ENCODE data around the gene GRIK5.

Gene GRIK5

GRCh38 chr19:42006569-42006968 is 63.4 kb downstream of the GRIK5 start:
- DNase-seq, result no peak

- DNase-seq, result no peak
Observed at GRCh38 chr19:42005504-42005903, 64.5 kb downstream of the GRIK5 start.

DNA sequence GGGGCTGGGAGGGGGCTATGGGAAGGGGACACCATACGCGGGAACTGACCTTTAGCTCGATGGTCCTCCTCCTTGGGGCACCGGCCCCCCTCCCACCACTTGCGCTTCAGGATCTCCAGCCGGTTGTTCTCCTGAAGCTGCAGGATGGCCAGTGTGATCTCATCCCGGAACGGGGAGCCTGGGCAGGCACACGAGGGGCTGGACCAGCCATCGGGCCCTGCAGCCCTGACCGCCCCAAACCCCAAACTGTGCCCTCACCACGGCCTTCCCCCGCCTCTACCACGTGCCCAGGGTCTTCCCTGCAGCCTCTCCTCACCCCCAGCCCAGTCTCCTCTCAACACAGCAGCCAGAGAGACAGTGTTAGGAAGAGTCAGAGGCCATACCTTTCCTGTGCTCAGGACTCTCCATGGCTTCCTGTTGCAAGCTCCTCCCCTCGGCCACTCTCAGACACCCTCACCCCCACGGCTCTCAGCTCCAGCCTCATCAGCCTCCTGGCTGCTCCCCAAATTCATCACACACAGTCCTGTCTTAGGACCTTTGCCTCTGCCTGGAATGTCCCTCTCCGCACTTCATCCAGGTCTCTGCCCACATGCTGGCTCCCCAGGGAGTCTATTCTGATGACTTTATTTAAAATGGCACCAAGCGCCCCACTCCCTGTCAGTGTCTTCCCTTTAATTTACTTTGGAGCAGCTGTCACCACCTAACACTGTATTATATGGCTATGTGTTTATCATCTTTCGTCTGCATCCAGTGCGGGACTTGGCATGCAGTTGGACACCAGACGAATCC is 66.3 kb downstream of the GRIK5 start:
- DNase-seq, result no peak

- no peak for DNase-seq
Observed at GRCh38 chr19:41999878-42000208, 70.2 kb downstream of the GRIK5 start.

GRCh38 chr19:41999071-41999877 is 70.7 kb downstream of the GRIK5 start:
- peak; percentile 47 for DNase-seq

DNA sequence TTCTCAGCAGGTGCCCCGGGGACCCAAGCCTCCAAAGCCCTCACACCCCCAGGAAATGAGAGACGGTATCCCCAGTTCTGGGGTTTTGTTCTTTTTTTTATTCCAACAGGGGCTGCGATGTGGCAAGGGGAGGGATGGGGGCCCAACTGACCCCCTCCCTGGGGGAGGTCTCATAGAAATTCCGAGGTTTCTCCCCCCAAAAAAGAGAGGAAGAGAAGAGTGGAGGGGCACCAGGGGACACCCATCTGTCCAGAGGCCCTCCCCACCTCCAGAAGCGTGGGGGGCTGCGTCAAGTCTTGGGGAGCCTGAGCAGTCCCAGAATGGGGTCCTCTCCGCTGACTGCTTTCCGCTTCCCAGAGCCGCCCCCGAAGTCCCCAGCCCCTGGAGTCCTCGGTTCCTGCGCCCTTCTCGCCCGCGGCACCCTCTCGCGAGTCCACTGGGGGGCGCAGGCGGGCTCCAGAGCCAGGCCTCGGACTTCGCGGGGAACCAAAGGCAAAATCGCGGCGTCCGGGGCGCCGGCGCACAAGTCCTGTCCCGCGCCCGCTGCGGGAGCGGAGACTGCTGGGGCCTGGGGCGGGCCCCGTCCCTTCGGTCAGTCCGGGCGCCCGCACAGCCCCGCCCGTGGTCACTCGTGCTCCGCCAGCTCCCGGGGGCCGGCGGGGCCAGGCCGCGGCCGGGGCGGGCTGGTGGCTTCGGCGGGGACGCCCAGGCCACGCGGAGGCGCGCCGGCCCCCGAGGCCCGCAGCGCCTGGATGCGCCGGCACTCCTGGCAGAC is 71.6 kb downstream of the GRIK5 start:
- peak; percentile 81 for DNase-seq

GRCh38 chr19:41997851-41998229 is 72.2 kb downstream of the GRIK5 start:
- peak; percentile 74 for DNase-seq

DNA sequence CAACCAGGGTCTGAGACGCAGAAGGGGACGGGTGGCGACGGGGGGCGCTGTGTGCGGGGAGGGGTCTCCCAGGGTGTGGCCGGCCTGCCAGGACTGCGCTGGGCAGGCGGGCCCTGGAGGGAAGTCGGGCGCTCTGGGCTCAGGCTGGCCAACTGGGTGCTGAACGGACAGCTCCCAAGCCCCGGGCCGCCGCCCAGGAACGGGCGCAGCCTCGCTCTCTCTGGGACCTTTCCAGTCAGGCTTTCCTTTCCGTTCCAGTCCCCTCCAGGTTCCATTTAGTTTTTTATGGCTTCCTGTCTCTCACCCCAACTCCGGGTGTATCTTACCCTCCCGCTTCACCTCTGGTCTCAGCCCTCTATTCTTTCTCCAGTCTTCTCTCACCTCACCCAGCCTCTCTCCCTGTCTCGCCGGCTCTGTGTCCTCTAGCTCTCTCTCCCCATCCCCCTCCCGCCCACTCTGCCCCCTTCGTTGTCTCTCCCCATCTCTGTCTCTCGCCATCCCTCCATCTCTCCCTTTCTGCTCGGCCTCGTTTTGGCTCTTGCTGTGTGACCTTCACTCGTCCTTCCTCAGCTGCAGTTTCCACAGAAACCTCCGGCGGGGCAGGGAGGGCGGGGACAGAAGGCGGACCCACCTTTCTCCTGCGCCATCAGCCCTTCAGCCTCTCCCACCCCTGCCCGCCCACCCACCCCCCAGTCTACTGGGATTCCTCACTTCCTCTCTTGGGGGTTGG is 72.7 kb downstream of the GRIK5 start:
- peak; percentile 75 for DNase-seq

- peak; percentile 88 for DNase-seq
Observed at GRCh38 chr19:41995959-41996797, 73.8 kb downstream of the GRIK5 start.

DNA sequence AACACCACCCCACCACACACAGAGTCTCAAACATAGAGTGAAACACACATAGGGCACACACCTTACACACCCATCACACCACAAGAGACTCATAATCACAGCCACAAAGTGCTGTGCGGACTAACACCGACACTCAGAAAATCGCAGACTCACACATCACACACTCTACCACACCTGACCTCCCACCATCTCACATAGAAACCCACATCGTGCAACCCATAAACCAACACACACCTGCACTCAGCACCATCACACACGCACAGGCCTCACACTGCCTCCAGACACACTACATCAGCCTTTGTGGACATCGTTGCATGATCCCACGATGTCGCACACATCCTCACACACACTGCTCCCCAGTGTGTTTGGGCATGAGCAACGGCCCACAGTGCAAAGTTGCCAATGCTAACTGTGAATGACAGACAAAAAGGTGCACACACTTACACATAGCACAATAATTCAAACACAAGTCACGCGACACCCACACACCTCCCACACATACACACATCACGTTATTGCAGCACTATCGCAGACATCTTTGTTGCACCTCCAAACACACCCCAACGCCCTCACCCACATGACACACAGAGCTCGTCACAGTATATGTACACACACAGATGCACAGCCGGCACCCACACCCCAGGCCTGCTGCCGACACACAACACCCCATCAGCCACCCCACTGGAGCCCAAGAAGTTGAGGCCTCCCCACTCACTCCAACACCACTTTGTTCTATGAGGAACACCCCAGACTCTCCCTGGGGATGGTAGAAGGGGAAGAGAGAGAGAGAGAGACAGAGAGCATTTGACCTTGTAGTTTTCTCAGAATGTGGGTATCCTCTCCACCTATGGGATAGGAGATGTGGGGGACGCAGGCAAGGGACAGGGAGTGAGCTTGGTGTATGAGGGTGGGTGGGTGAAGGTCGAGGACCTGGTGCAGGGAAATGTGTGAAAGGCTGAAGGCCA is 74.7 kb downstream of the GRIK5 start:
- DNase-seq, result peak; percentile 34

DNA sequence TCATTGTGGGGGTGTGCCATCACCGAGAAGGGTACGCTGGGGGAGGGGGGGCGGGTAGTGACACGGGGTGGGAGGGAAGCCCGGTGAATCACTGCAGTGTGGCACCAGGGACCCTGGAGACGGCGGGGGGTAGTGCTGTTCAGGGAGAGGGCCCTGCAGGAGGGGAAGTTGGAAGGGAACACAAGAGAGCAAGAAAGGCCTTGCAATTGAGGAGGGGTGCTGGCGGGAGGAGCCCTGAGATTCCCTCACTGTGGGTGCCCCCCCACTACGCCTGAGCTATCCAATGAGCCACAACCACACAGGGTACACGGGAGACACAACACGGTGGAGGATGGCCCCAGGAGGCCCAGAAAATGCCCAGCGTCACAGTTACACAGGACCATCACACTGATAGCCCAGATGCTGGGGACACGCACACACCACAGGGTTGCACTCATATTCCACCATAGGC is 75.5 kb downstream of the GRIK5 start:
- peak; percentile 50 for DNase-seq

GRCh38 chr19:41993612-41994483 is 76.2 kb downstream of the GRIK5 start, which contains the start of gene ATP1A3:
ATP1A3 (minus strand) TSS chr19:41994230; CDS start chr19:41994076, 154 bp downstream.
- peak; percentile 84 for DNase-seq

DNA sequence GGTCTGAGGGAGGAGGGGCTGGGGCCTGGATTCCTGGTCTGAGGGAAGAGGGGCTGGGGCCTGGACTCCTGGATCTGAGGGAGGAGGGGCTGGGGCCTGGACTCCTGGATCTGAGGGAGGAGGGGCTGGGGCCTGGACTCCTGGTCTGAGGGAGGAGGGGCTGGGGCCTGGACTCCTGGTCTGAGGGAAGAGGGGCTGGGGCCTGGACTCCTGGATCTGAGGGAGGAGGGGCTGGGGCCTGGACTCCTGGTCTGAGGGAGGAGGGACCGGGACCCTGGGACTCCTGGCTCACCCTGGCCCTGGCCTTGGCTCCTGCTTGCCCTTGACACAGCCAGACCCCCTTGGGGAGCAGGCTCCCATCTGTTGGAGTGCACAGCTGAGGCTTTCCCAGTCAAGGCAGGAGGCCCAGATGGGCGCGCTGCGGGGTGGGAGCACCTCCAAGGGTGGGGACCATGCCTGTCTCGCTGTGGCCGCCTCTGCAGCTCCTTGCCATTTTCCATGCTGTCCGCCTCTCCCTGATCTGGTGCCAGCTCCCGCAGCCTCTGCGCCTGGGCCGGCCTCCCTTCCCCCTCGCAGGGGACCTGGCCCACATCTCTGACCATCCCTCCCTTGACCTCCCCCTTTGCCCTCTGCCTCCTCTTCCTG is 78.0 kb downstream of the GRIK5 start:
- DNase-seq, result peak; percentile 10

DNA sequence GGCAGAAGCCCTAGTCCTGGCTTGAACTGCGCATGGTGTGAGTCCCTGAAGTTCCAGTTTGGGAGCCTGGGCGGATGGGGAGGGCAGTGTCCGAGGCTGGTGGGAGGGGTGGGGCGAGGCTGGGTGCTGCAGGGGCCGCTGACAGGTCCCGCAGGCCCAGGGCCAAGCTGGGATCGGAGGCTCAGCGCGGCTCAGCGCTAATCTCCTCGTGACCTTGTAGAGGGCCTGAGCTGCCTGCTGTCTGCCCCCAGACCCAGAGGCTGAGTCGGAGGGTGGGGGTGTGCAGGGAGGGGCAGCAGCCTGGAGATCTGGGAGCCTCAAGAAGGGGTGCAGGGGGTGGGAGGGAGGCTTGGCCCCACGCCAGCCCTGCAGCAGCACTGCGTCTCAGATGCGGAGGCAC is 79.0 kb downstream of the GRIK5 start:
- DNase-seq, result peak; percentile 11

DNA sequence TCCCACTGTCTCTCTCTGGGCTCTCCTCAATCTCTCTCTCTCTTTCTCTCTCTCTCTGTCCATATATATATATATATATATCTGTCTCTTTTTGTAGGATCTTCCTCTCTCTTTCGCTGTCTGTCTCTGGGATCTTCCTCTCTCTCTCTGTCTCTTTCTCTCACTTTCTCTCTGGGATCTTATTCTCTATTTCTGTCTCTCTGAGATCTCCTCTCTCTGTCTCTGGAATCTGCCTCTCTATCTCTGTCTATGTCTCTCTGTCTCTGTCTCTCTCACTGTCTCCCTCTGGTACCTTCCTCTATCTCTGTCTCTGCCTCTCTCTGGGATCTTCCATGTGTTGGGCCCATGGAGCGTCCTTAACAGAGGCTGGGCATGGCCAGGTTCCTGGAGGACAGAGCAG is 79.4 kb downstream of the GRIK5 start:
- no peak for DNase-seq

- no peak for DNase-seq
Observed at GRCh38 chr19:41990028-41990427, 80.0 kb downstream of the GRIK5 start.

GRCh38 chr19:41988947-41989346 is 81.1 kb downstream of the GRIK5 start:
- no peak for DNase-seq

DNA sequence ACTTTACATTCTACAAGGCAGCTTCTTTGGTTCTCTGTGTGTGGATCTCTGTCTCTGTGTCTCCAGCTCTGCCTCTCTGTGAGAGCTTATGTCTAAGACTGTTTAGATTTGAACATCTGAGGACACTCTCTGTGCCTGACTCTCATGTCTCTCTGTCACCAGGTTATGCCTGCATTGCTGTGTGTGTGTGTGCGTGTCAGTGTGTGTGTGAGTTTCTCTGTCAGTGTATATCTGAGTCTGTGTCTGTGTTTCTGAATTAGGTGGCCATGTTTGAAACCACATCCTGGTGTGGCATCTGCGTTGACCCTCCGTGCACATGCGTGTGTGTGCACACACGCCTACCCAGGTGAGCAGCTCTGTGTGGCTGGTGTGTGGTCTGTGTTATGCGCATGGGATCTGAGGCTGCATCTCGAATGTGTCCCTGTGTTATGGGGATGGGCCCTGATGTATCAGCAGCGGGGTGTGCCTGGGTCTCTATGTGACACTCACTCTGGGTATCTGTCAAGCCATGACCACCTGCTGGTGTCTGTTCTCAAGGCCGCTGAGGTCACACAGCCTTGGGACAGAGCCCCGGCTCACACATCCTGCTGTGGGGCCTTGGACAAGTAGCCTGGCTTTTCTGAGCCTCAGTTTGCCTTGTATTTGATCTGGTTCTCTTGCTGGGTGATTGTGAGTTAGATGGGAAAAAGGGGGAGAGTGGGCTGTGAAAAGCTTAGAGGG is 82.7 kb downstream of the GRIK5 start:
- DNase-seq, result no peak
